Measurements from ENCODE around the gene KRTAP1-3.

DNA sequence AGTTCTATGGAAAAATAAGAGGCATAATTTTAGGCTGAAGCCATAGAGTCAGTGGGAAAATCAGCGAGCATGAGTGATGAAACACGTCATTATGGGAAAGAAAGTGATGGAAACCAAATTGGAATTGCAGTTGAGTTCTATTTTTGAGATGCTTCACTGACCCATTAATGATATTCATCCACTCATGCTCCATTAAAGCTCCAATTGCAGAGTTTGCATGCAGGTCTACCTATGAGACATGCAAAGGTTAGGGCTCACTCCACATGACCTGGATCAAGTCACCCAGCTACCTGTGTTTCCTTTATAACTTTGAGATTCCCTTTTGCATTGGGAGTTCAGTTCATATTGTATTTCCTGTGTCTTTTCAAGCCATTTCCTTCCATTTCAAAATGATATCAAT lies 39.0 kb upstream of the KRTAP1-3 start:
- TF ChIP-seq, protein P1, sequence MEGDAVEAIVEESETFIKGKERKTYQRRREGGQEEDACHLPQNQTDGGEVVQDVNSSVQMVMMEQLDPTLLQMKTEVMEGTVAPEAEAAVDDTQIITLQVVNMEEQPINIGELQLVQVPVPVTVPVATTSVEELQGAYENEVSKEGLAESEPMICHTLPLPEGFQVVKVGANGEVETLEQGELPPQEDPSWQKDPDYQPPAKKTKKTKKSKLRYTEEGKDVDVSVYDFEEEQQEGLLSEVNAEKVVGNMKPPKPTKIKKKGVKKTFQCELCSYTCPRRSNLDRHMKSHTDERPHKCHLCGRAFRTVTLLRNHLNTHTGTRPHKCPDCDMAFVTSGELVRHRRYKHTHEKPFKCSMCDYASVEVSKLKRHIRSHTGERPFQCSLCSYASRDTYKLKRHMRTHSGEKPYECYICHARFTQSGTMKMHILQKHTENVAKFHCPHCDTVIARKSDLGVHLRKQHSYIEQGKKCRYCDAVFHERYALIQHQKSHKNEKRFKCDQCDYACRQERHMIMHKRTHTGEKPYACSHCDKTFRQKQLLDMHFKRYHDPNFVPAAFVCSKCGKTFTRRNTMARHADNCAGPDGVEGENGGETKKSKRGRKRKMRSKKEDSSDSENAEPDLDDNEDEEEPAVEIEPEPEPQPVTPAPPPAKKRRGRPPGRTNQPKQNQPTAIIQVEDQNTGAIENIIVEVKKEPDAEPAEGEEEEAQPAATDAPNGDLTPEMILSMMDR (IDR thresholded peaks at IDR 0.05), result no peak
- no peak for TF ChIP-seq EZH2 (IDR thresholded peaks at IDR 0.05; ENCODE audit: borderline replicate concordance, insufficient read depth, low read depth, low read length, poor library complexity, severe bottlenecking)
